ENCODE measurements around the gene CDH23. TPM values are rescaled to one million over a fixed set of nuclear protein-coding genes. Genes with fewer than 3 reads are reported as not detected.

Gene CDH23
- total RNA-seq, 1 donor from 2014 or later, result not detected

DNA sequence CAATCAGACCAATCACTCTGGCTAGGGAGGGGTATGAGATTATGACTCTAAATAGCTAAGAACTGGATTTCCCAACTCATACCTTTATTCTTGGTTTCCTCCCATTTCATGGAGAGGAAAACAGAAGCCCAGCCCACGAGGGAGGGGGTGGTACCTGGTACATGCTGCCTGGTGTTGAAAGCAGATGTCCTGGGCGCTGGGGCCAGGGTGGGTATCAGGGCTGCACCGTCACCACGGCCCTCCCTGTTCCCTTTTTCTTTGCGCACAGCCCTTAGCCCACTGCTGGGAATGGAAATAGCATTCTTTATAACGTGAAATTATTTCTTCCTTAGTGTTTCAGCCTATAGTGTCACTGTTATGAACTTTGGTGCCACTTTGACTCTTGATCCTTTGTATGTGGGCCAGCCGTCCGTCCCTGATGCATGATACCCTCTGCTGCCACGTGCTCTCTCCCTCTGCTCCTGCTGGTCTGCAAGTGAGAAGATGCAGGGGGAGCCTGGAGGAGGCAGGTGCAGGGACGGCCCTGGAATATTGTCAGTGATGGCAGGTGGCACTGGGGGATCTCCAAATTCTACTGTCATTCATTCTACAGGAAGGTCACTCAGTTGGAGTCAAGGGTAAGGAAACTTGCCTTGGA lies 158.5 kb downstream of the CDH23 start:
- no peak for TF ChIP-seq CTCF (IDR thresholded peaks at IDR 0.05)
- no peak overlapping the region for H3K4me3 Mint-ChIP-seq (ENCODE audit: unreplicated experiment)
- no peak overlapping the region for H3K27ac Mint-ChIP-seq (ENCODE audit: unreplicated experiment)
- H3K36me3 Mint-ChIP-seq (ENCODE audit: low read depth), result peaks cover 2% of the 10 kb centered on the region
- peaks cover 64% of the 10 kb centered on the region for H3K27me3 Mint-ChIP-seq (ENCODE audit: low read depth)
- no peaks in the 10 kb centered on the region for H3K4me1 Mint-ChIP-seq (ENCODE audit: low read depth)
- DNase-seq (ENCODE audit: low spot score), result no peak
- H3K9me3 Mint-ChIP-seq (ENCODE audit: low read depth), result no peaks in the 10 kb centered on the region

DNA sequence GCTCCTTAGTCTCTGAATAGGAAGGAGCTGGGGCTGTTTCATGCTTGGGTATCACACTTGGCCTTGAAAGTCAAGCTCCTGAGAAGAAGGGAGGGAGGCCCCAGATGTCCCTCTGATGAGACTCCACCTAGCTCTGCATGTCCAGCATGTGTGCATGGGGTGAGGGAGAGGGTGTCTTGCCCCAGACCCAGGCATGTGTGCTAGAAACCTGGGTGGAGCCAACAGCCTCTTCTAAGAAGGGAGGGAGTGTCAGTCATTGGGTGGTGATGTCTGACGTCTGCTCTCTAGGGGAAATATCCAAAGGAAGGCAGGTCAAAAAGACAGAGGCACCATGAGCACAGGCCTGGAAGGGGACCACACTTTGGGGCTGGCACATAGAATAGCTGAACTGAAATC lies 159.0 kb downstream of the CDH23 start:
- no peak for TF ChIP-seq CTCF (IDR thresholded peaks at IDR 0.05)
- peaks cover 68% of the 10 kb centered on the region for H3K27me3 Mint-ChIP-seq (ENCODE audit: low read depth)
- peaks cover 2% of the 10 kb centered on the region for H3K36me3 Mint-ChIP-seq (ENCODE audit: low read depth)
- DNase-seq (ENCODE audit: low spot score), result no peak
- H3K27ac Mint-ChIP-seq (ENCODE audit: unreplicated experiment), result no peak overlapping the region
- H3K4me1 Mint-ChIP-seq (ENCODE audit: low read depth), result no peaks in the 10 kb centered on the region
- H3K9me3 Mint-ChIP-seq (ENCODE audit: low read depth), result no peaks in the 10 kb centered on the region
- no peak overlapping the region for H3K4me3 Mint-ChIP-seq (ENCODE audit: unreplicated experiment)

DNA sequence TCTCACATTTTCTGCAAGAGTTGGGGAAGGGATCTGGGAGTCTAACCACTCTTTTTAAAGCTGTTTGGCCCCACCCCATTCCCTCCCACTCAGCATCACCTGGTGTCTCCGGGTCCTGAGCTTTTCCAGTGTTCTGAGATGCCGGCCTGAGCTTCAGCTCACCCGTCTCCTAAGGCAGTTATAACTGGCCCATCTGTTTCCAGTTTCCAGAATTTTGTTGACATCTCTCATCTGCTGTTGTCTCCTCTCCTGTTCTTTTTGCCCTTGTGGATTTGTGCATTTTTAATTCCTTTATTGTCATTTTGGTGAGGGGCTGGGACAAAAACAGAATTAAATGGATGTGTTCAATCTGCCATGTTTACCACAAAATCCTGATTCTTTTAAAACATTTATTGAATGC lies 162.3 kb downstream of the CDH23 start:
- no peak overlapping the region for H3K4me3 Mint-ChIP-seq (ENCODE audit: unreplicated experiment)
- no peak for TF ChIP-seq CTCF (IDR thresholded peaks at IDR 0.05)
- no peaks in the 10 kb centered on the region for H3K9me3 Mint-ChIP-seq (ENCODE audit: low read depth)
- peaks cover 75% of the 10 kb centered on the region for H3K27me3 Mint-ChIP-seq (ENCODE audit: low read depth)
- no peak overlapping the region for H3K27ac Mint-ChIP-seq (ENCODE audit: unreplicated experiment)
- no peak for DNase-seq (ENCODE audit: low spot score)
- peaks cover 2% of the 10 kb centered on the region for H3K36me3 Mint-ChIP-seq (ENCODE audit: low read depth)
- no peaks in the 10 kb centered on the region for H3K4me1 Mint-ChIP-seq (ENCODE audit: low read depth)

- no peak overlapping the region for H3K27ac Mint-ChIP-seq (ENCODE audit: unreplicated experiment)
- TF ChIP-seq CTCF (IDR thresholded peaks at IDR 0.05), result no peak
- H3K4me3 Mint-ChIP-seq (ENCODE audit: unreplicated experiment), result no peak overlapping the region
- no peaks in the 10 kb centered on the region for H3K9me3 Mint-ChIP-seq (ENCODE audit: low read depth)
- peaks cover 75% of the 10 kb centered on the region for H3K27me3 Mint-ChIP-seq (ENCODE audit: low read depth)
- peaks cover 2% of the 10 kb centered on the region for H3K36me3 Mint-ChIP-seq (ENCODE audit: low read depth)
- no peak for DNase-seq (ENCODE audit: low spot score)
- H3K4me1 Mint-ChIP-seq (ENCODE audit: low read depth), result no peaks in the 10 kb centered on the region
Measured at GRCh38 chr10:71561003-71561574, 164.4 kb downstream of the CDH23 start.

- H3K4me3 Mint-ChIP-seq (ENCODE audit: unreplicated experiment), result no peak overlapping the region
- H3K27me3 Mint-ChIP-seq (ENCODE audit: low read depth), result peaks cover 73% of the 10 kb centered on the region
- no peak for DNase-seq (ENCODE audit: low spot score)
- H3K36me3 Mint-ChIP-seq (ENCODE audit: low read depth), result peaks cover 2% of the 10 kb centered on the region
- no peak overlapping the region for H3K27ac Mint-ChIP-seq (ENCODE audit: unreplicated experiment)
- no peak for TF ChIP-seq CTCF (IDR thresholded peaks at IDR 0.05)
- H3K9me3 Mint-ChIP-seq (ENCODE audit: low read depth), result no peaks in the 10 kb centered on the region
- no peaks in the 10 kb centered on the region for H3K4me1 Mint-ChIP-seq (ENCODE audit: low read depth)
Measured at GRCh38 chr10:71562181-71562580, 165.5 kb downstream of the CDH23 start.
